HepG2 (cell line): Measurements from ENCODE around the gene MAFF. TPM values are rescaled to one million over a fixed set of nuclear protein-coding genes. Genes with fewer than 3 reads are reported as not detected.

Source experiments
- ATF7 ChIP-seq, 2 experiments: fragments of 450-650 bp in 1 of 2; sonication (generic) in 1 of 2; formaldehyde crosslinking in 1 of 2; IDR thresholded peaks; 2 replicates each; pipeline versions ENCODE4 v1.4.0 to v1.6.1; 2016 to 2020; ENCODE audit warnings: antibody characterized with exemption in 1 of 2, mild to moderate bottlenecking in 1 of 2, missing genetic modification reagents in 1 of 2
- BRD4 ChIP-seq: sonication (generic); formaldehyde crosslinking; IDR thresholded peaks from 2 replicates; pipeline ENCODE4 v1.4.0; 2020; ENCODE audit warnings: missing genetic modification reagents
- CHD4 ChIP-seq: fragments of 200-600 bp; sonication (generic); IDR thresholded peaks from 2 replicates; pipeline ENCODE4 v1.7.0; 2017; ENCODE audit warnings: mild to moderate bottlenecking, low read length, borderline replicate concordance
- DMAP1 ChIP-seq: IDR thresholded peaks from 2 replicates; pipeline ENCODE4 v1.6.1; 2016
- FOXA3 ChIP-seq: IDR thresholded peaks from 2 replicates; pipeline ENCODE4 v1.6.1; 2016; ENCODE audit warnings: missing genetic modification reagents, missing compliant biosample characterization
- KAT7 ChIP-seq: IDR thresholded peaks from 2 replicates; pipeline ENCODE4 v1.6.1; 2018; ENCODE audit warnings: borderline replicate concordance, missing compliant biosample characterization
- NCOA1 ChIP-seq: sonication (generic); formaldehyde crosslinking; IDR thresholded peaks from 2 replicates; pipeline ENCODE4 v1.9.0; 2021; ENCODE audit warnings: missing genetic modification reagents
- NFIC ChIP-seq: IDR thresholded peaks from 2 replicates; pipeline ENCODE4 v1.6.1; 2012; ENCODE audit warnings: mild to moderate bottlenecking, low read length, inconsistent platforms
- RARA ChIP-seq: IDR thresholded peaks from 2 replicates; pipeline ENCODE4 v1.6.1; 2016; ENCODE audit warnings: missing genetic modification reagents, missing compliant biosample characterization
- SALL1 ChIP-seq: sonication (generic); formaldehyde crosslinking; IDR thresholded peaks from 2 replicates; pipeline ENCODE4 v1.8.0; 2022; ENCODE audit warnings: mild to moderate bottlenecking, missing genetic modification reagents
- SMAD9 ChIP-seq: sonication (generic); formaldehyde crosslinking; IDR thresholded peaks from 2 replicates; pipeline ENCODE4 v1.5.1; 2020; ENCODE audit warnings: mild to moderate bottlenecking, missing genetic modification reagents
- SP2 ChIP-seq: sonication (generic); formaldehyde crosslinking; IDR thresholded peaks from 2 replicates; pipeline ENCODE4 v1.5.1; 2020; ENCODE audit warnings: mild to moderate bottlenecking, missing genetic modification reagents
- TAF1 ChIP-seq: sonication (generic); formaldehyde crosslinking; IDR thresholded peaks from 2 replicates; pipeline ENCODE4 v1.4.0; 2020; ENCODE audit warnings: missing genetic modification reagents
- TBP ChIP-seq: sonication (generic); formaldehyde crosslinking; IDR thresholded peaks from 2 replicates; pipeline ENCODE4 v1.5.0; 2020; ENCODE audit warnings: missing genetic modification reagents
- TCF12 ChIP-seq, 2 experiments: fragments of 450-650 bp in 1 of 2; sonication (generic) in 1 of 2; formaldehyde crosslinking in 1 of 2; IDR thresholded peaks; 2 replicates each; pipeline versions ENCODE4 v1.6.1 to v1.8.0; 2017 to 2022; ENCODE audit warnings: antibody characterized with exemption in 1 of 2, mild to moderate bottlenecking in 1 of 2, missing genetic modification reagents in 1 of 2, moderate library complexity in 1 of 2
- TEAD2 ChIP-seq: sonication (generic); formaldehyde crosslinking; IDR thresholded peaks from 2 replicates; pipeline ENCODE4 v1.9.0; 2021; ENCODE audit warnings: missing genetic modification reagents
- ZFAT ChIP-seq: sonication (generic); formaldehyde crosslinking; conservative IDR thresholded peaks from 2 replicates; pipeline ENCODE4 v1.8.1; 2023; ENCODE audit warnings: missing genetic modification reagents, inconsistent platforms
- ZNF660 ChIP-seq: sonication (generic); formaldehyde crosslinking; IDR thresholded peaks from 2 replicates; pipeline ENCODE4 v1.5.1; 2020; ENCODE audit warnings: mild to moderate bottlenecking, low read depth, missing genetic modification reagents, borderline replicate concordance
- ZNF678 ChIP-seq: sonication (generic); formaldehyde crosslinking; IDR thresholded peaks from 2 replicates; pipeline ENCODE4 v1.4.0; 2020; ENCODE audit warnings: mild to moderate bottlenecking, missing genetic modification reagents
- ZNF747 ChIP-seq: sonication (generic); formaldehyde crosslinking; IDR thresholded peaks from 2 replicates; pipeline ENCODE4 v1.8.1; 2023; ENCODE audit warnings: missing genetic modification reagents, mild to moderate bottlenecking, borderline replicate concordance
- polyA plus RNA-seq, 8 experiments: library from polyadenylated mRNA; depleted of rRNA in 3 of 8; stranded (reverse) in 7 of 8; unstranded in 1 of 8; fragments of >200 nt; fragmentation: Illumina TruSeq in 4 of 8; extraction: Trizol in 4 of 8; gene quantifications; 2 replicates each; pipeline versions ENCODE4 v1.2.1 to v1.2.3, GENCODE V29; 2011 to 2016; ENCODE audit warnings: low read depth in 4 of 8, missing spikeins in 1 of 8, mixed read lengths in 1 of 8; ENCODE audit not compliant: insufficient read depth in 1 of 8
- total RNA-seq, 5 experiments: library from RNA; depleted of rRNA; stranded (reverse); fragments of >200 nt; fragmentation: Illumina TruSeq; extraction: Trizol; gene quantifications; 2 replicates each; pipeline ENCODE4 v1.2.3, GENCODE V29; 2016; ENCODE audit warnings: low read depth in 1 of 5
- TF ChIP-seq, protein P1 (sequence below): sonication (generic); formaldehyde crosslinking; IDR thresholded peaks from 2 replicates; pipeline ENCODE4 v1.4.0; 2020; ENCODE audit warnings: missing genetic modification reagents
- TF ChIP-seq, protein P2 (sequence below): IDR thresholded peaks from 2 replicates; pipeline ENCODE4 v1.6.1; 2016
- TF ChIP-seq, protein P3 (sequence below): sonication (generic); formaldehyde crosslinking; IDR thresholded peaks from 2 replicates; pipeline ENCODE4 v1.4.0; 2020; ENCODE audit warnings: missing genetic modification reagents
- TF ChIP-seq, protein P4 (sequence below): sonication (generic); formaldehyde crosslinking; IDR thresholded peaks from 2 replicates; pipeline ENCODE4 v1.5.1; 2020; ENCODE audit warnings: missing genetic modification reagents, mild to moderate bottlenecking, borderline replicate concordance

The MAFF gene
- total and polyA plus RNA-seq, 2 of the 13 experiments (the other 11 are each of a cell fraction or from before 2014, with no cell fraction given), result 5.4 to 14.3 TPM

DNA sequence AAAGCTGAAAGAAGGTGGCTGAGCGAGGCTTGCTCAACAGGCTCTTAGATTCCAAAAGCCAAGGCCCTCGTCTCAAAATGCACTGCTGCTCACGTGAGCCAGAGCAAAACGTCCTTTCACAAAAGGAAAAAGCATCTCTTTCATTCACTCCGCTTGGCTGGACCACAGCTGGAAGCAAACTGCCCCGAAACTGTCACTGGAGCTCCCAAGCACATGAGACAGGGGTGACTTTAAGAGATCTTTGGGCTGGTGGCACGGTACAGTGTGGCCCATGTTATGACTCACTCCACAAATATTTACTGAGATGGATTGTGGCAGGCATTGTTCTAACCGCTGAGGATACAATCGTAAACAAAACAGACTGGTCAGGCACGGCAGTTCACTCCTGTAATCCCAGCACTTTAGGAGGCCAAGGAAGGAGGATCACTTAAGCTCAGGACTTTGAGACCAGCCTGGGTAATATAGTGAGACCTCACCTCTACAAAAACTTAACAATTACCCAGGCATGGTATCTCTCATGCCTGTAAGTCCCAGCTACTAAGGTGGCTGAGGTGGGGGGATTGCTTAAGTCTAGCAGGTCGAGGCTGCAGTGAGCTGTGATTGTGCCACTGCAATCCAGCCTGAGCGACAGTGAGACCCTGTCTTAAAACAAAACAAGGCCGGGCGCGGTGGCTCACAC lies 23.7 kb upstream of the MAFF start (continued):
- TF ChIP-seq, protein P1, sequence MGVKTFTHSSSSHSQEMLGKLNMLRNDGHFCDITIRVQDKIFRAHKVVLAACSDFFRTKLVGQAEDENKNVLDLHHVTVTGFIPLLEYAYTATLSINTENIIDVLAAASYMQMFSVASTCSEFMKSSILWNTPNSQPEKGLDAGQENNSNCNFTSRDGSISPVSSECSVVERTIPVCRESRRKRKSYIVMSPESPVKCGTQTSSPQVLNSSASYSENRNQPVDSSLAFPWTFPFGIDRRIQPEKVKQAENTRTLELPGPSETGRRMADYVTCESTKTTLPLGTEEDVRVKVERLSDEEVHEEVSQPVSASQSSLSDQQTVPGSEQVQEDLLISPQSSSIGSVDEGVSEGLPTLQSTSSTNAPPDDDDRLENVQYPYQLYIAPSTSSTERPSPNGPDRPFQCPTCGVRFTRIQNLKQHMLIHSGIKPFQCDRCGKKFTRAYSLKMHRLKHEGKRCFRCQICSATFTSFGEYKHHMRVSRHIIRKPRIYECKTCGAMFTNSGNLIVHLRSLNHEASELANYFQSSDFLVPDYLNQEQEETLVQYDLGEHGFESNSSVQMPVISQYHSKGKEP (CRISPR knock-in tag), result no peak
- TF ChIP-seq TCF12 (IDR thresholded peaks at IDR 0.05) (no peak), TCF12 (CRISPR knock-in tag; IDR thresholded peaks at IDR 0.05) (peak; percentile 63; the same call in 1 of the 2 replicates), ZNF678 (CRISPR knock-in tag) (no peak), SALL1 (CRISPR knock-in tag) (peak; percentile 95), SP2 (CRISPR knock-in tag) (no peak), TAF1 (no peak), KAT7 (CRISPR knock-in tag) (peak; percentile 31; the same call in 1 of the 2 replicates), FOXA3 (CRISPR knock-in tag) (peak; percentile 94), BRD4 (CRISPR knock-in tag) (no peak), NCOA1 (CRISPR knock-in tag) (0 out of 2 replicates have a peak, but pooled peaks have one; percentile 16), ZNF747 (CRISPR knock-in tag) (peak; percentile 65; the same call in 1 of the 2 replicates), NFIC (no peak), SMAD9 (CRISPR knock-in tag) (no peak), TBP (CRISPR knock-in tag) (no peak), ATF7 (IDR thresholded peaks at IDR 0.05) (peak; percentile 17; the same call in 1 of the 2 replicates), ATF7 (CRISPR knock-in tag; IDR thresholded peaks at IDR 0.05) (peak; percentile 94), TEAD2 (CRISPR knock-in tag) (no peak), ZNF660 (CRISPR knock-in tag) (no peak), DMAP1 (CRISPR knock-in tag) (peak; percentile 48), RARA (CRISPR knock-in tag) (peak; percentile 87), ZFAT (CRISPR knock-in tag) (no peak), CHD4 (0 out of 2 replicates have a peak, but pooled peaks have one; percentile 46)
- TF ChIP-seq, protein P2, sequence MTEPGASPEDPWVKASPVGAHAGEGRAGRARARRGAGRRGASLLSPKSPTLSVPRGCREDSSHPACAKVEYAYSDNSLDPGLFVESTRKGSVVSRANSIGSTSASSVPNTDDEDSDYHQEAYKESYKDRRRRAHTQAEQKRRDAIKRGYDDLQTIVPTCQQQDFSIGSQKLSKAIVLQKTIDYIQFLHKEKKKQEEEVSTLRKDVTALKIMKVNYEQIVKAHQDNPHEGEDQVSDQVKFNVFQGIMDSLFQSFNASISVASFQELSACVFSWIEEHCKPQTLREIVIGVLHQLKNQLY (CRISPR knock-in tag), result peak; percentile 93
- TF ChIP-seq, protein P3, sequence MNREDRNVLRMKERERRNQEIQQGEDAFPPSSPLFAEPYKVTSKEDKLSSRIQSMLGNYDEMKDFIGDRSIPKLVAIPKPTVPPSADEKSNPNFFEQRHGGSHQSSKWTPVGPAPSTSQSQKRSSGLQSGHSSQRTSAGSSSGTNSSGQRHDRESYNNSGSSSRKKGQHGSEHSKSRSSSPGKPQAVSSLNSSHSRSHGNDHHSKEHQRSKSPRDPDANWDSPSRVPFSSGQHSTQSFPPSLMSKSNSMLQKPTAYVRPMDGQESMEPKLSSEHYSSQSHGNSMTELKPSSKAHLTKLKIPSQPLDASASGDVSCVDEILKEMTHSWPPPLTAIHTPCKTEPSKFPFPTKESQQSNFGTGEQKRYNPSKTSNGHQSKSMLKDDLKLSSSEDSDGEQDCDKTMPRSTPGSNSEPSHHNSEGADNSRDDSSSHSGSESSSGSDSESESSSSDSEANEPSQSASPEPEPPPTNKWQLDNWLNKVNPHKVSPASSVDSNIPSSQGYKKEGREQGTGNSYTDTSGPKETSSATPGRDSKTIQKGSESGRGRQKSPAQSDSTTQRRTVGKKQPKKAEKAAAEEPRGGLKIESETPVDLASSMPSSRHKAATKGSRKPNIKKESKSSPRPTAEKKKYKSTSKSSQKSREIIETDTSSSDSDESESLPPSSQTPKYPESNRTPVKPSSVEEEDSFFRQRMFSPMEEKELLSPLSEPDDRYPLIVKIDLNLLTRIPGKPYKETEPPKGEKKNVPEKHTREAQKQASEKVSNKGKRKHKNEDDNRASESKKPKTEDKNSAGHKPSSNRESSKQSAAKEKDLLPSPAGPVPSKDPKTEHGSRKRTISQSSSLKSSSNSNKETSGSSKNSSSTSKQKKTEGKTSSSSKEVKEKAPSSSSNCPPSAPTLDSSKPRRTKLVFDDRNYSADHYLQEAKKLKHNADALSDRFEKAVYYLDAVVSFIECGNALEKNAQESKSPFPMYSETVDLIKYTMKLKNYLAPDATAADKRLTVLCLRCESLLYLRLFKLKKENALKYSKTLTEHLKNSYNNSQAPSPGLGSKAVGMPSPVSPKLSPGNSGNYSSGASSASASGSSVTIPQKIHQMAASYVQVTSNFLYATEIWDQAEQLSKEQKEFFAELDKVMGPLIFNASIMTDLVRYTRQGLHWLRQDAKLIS (CRISPR knock-in tag), result no peak
- TF ChIP-seq, protein P4, sequence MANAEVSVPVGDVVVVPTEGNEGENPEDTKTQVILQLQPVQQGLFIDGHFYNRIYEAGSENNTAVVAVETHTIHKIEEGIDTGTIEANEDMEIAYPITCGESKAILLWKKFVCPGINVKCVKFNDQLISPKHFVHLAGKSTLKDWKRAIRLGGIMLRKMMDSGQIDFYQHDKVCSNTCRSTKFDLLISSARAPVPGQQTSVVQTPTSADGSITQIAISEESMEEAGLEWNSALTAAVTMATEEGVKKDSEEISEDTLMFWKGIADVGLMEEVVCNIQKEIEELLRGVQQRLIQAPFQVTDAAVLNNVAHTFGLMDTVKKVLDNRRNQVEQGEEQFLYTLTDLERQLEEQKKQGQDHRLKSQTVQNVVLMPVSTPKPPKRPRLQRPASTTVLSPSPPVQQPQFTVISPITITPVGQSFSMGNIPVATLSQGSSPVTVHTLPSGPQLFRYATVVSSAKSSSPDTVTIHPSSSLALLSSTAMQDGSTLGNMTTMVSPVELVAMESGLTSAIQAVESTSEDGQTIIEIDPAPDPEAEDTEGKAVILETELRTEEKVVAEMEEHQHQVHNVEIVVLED, result peak; percentile 43; the same call in 1 of the 2 replicates
